K562 (cell line): ENCODE results near the gene FAM83F. TPM values are rescaled to one million over a fixed set of nuclear protein-coding genes. Genes with fewer than 3 reads are reported as not detected.

Experiments
- ATAC-seq: fragments of 200-7000 bp; cut with Tn5 transposase; 3 replicates; pipeline ENCODE4 v1.9.1; 2020; ENCODE audit warnings: moderate library complexity
- BruUV-seq: library from RNA; stranded (reverse); fragments of 400-500 nt; replicated peaks from 2 replicates; lab custom pipeline; 2021; lab: Mats Ljungman, UMichigan
- CTCF ChIA-PET: fragments of 300-600 bp; formaldehyde crosslinking; extraction: SDS; loops from one replicate; lab custom pipeline; 2021; ENCODE audit warnings: low intra/inter-chr PET ratio; lab: Yijun Ruan, JAX
- POLR2A ChIA-PET: fragments of 300-600, 350-650 bp; sonication (Branson Sonifier 250); formaldehyde crosslinking; extraction: SDS; loops from one replicate; lab custom pipeline; 2021; ENCODE audit warnings: antibody characterized with exemption, inconsistent platforms; lab: Yijun Ruan, JAX
- DNase-seq, 4 experiments: peaks; one replicate each; pipeline versions ENCODE4 v3.0.0 to v3.0.0-alpha.2; 2011 to 2018; ENCODE audit warnings: low spot score in 3 of 4, mixed read lengths in 3 of 4; ENCODE audit errors: extremely low read depth in 1 of 4
- FAIRE-seq: peaks from 2 replicates; lab custom pipeline; 2011; peaks lifted over from hg19 to GRCh38; lab: Jason Lieb, UNC
- H2AFZ ChIP-seq: 2 replicates; pipeline ENCODE4 v1.6.0; 2011; ENCODE audit warnings: low read depth, low read length, control low read depth, inconsistent platforms
- H3K27ac ChIP-seq: fragments of 200-600 bp; 3 replicates; pipeline ENCODE4 v1.8.0; 2011; ENCODE audit warnings: low read depth, mild to moderate bottlenecking, control low read depth, inconsistent platforms, low read length, moderate library complexity, mixed read lengths; ENCODE audit errors: extremely low read depth
- H3K27me3 ChIP-seq, 2 experiments: fragments of 300-600 bp in 1 of 2; 2 replicates in 1 of 2; 3 replicates in 1 of 2; pipeline versions ENCODE4 v1.6.0 to v1.8.0; 2011; ENCODE audit warnings: inconsistent platforms in 2 of 2, low read length in 2 of 2, mild to moderate bottlenecking in 1 of 2, mixed read lengths in 1 of 2, moderate library complexity in 1 of 2; ENCODE audit not compliant: control insufficient read depth in 2 of 2, insufficient read depth in 2 of 2
- H3K36me3 ChIP-seq: fragments of 300-600 bp; 3 replicates; pipeline ENCODE4 v1.8.0; 2011; ENCODE audit warnings: mild to moderate bottlenecking, low read length, inconsistent platforms; ENCODE audit not compliant: control insufficient read depth, insufficient read depth
- H3K4me1 ChIP-seq, 2 experiments: fragments of 200-600 bp in 1 of 2; replicated peaks in 1 of 2; 2 replicates in 1 of 2; 3 replicates in 1 of 2; pipeline versions ENCODE4 v1.5.1 to v1.8.0; 2011; ENCODE audit warnings: inconsistent platforms in 2 of 2, low read length in 2 of 2, mild to moderate bottlenecking in 1 of 2, mixed read lengths in 1 of 2, moderate library complexity in 1 of 2; ENCODE audit not compliant: control insufficient read depth in 2 of 2, insufficient read depth in 2 of 2
- H3K4me2 ChIP-seq: 2 replicates; pipeline ENCODE4 v1.6.1; 2011; ENCODE audit warnings: low read length, control low read depth, inconsistent platforms, mixed read lengths; ENCODE audit not compliant: insufficient read depth
- H3K4me3 ChIP-seq: fragments of 200-600 bp; sonication (generic), shearing (Covaris generic); 2 replicates; pipeline ENCODE4 v1.5.1; 2016; ENCODE audit warnings: control low read depth, inconsistent platforms
- H3K79me2 ChIP-seq: fragments of 200-600 bp; 3 replicates; pipeline ENCODE4 v1.8.0; 2011; ENCODE audit warnings: low read length, inconsistent platforms; ENCODE audit not compliant: control insufficient read depth, insufficient read depth
- H3K9ac ChIP-seq, 2 experiments: 2 replicates each; pipeline versions ENCODE4 v1.6.0 to v1.6.1; 2011; ENCODE audit warnings: low read depth in 2 of 2, low read length in 2 of 2, control low read depth in 1 of 2, inconsistent platforms in 1 of 2, mild to moderate bottlenecking in 1 of 2, mixed read lengths in 1 of 2; ENCODE audit not compliant: insufficient read depth in 1 of 2
- H3K9me1 ChIP-seq: one replicate; pipeline ENCODE4 v1.6.0; 2011; ENCODE audit warnings: inconsistent platforms, mild to moderate bottlenecking, low read length, moderate library complexity; ENCODE audit not compliant: control insufficient read depth, insufficient read depth
- H3K9me3 ChIP-seq: replicated peaks from 2 replicates; pipeline ENCODE4 v1.5.1; 2011; ENCODE audit warnings: low read depth, low read length, inconsistent platforms; ENCODE audit not compliant: control insufficient read depth, insufficient read depth
- H4K20me1 ChIP-seq: replicated peaks from 2 replicates; pipeline ENCODE4 v1.6.1; 2011; ENCODE audit warnings: low read length, inconsistent platforms, mixed read lengths; ENCODE audit not compliant: control insufficient read depth, insufficient read depth
- BRD4 ChIP-seq: fragments of 200-600 bp; sonication (generic); IDR thresholded peaks from 2 replicates; pipeline ENCODE4 v1.6.1; 2017; ENCODE audit warnings: inconsistent platforms
- MTA3 ChIP-seq: fragments of 450-650 bp; formaldehyde crosslinking; IDR thresholded peaks from 2 replicates; pipeline ENCODE4 v1.6.1; 2017; ENCODE audit warnings: mild to moderate bottlenecking, borderline replicate concordance
- POLR3G ChIP-seq: IDR thresholded peaks from 2 replicates; pipeline ENCODE4 v1.6.1; 2011; ENCODE audit not compliant: insufficient read length, insufficient replicate concordance; ENCODE audit errors: extremely low read depth
- ZBTB8A ChIP-seq: fragments of 450-650 bp; IDR thresholded peaks from 2 replicates; pipeline ENCODE4 v1.6.1; 2018; ENCODE audit warnings: mild to moderate bottlenecking, moderate library complexity; ENCODE audit not compliant: partially characterized antibody
- WGBS: fragments of 100-300 bp; shearing (Covaris generic); methylation state at CpG from one replicate; pipeline ENCODE4 v1.1.6; 2016; ENCODE audit warnings: low coverage, mixed read lengths; ENCODE audit not compliant: insufficient coverage; ENCODE audit errors: missing lambda C conversion rate; 5-methylcytosine and 5-hydroxymethylcytosine counted together
- in situ Hi-C: fragments of 300-500 bp; cut with MboI; formaldehyde crosslinking; loops from 4 replicates; pipeline ENCODE4 v1.15.0; 2018; ENCODE audit warnings: inconsistent platforms, mixed read lengths
- intact Hi-C: fragments of 100-400 bp; cut with micrococcal nuclease; formaldehyde crosslinking; loops from 2 replicates; pipeline ENCODE4 v1.14.2; 2022
- polyA plus RNA-seq, 8 experiments: library from polyadenylated mRNA; depleted of rRNA in 4 of 8; stranded (reverse) in 5 of 8; unstranded in 3 of 8; fragments of >200 nt; fragmentation: Nextera tagmentation in 2 of 8; fragmentation: Illumina TruSeq in 1 of 8; extraction: Ambion mirVana in 2 of 8; extraction: Trizol in 1 of 8; gene quantifications; 2 replicates each; pipeline versions ENCODE4 v1.2.1 to v1.2.3, GENCODE V29; 2011 to 2014; ENCODE audit warnings: inconsistent platforms in 1 of 8, missing spikeins in 1 of 8
- total RNA-seq, 7 experiments: library from RNA; depleted of rRNA in 6 of 7; stranded (reverse); fragments of >200 nt in 6 of 7; fragmentation: Illumina TruSeq in 2 of 7; extraction: Trizol in 2 of 7; gene quantifications; 2 replicates each; pipeline versions ENCODE4 v1.2.1 to v1.2.3, GENCODE V29; 2011 to 2021; ENCODE audit warnings: low replicate concordance in 1 of 7

Gene FAM83F
- total and polyA plus RNA-seq, 9 of the 15 experiments (the other 6 are each of a cell fraction or from before 2014, with no cell fraction given), result under 0.01 to 0.13 (median 0.04) TPM; not detected in 1

DNA sequence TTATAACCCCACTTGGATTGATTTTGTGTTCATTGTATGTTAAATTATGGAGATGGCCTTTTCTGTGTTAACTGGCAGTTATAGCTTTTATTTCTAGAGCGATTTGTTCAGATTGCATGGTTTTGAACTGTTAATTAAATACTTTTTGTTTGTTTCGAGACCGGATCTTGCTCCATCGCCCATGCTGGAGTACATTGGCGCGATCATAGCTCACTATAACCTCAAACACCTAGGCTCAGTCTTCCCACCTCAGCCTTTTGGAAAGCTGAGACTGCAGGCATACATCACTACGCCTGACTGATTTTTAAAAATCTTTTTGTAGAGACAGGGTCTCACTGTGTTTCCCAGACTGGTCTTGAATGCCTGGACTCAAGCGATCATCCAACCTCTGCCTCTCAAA, 77.0 kb downstream of the FAM83F start:
- Histone ChIP-seq H3K9ac (no peak overlapping the region), H3K9me1 (no peaks in the 10 kb centered on the region), H3K4me1 (peaks cover 0 to 6% of the 10 kb centered on the region in 2 experiments; a peak in 4 of 5 replicates), H3K9me3 (no peaks in the 10 kb centered on the region), H3K4me2 (no peak overlapping the region), H4K20me1 (peaks cover 3% of the 10 kb centered on the region; the same call in 1 of the 2 replicates), H3K27me3 (no peaks in the 10 kb centered on the region), H3K4me3 (no peak overlapping the region), H2AFZ (no peak overlapping the region), H3K27ac (no peak overlapping the region), H3K36me3 (no peaks in the 10 kb centered on the region), H3K79me2 (peaks cover 5% of the 10 kb centered on the region; the same call in 1 of the 3 replicates)
- TF ChIP-seq BRD4, result no peak
- TF ChIP-seq ZBTB8A, result no peak
- TF ChIP-seq MTA3, result no peak
- TF ChIP-seq POLR3G, result no peak
- intact Hi-C loops (no loop called here), in situ Hi-C loops (no loop called here)
- ChIA-PET CTCF (no interaction called here), POLR2A (interaction anchor here (1.2 kb wide), 1 partner anchor 13 kb away, joined by 4 read pairs; no protein-coding TSS in a partner anchor)
- FAIRE-seq (no peak), DNase-seq (no peak), ATAC-seq (no peak)
- no TSS peak for BruUV-seq
- 85% methylated on average over 8 of the region's 8 CpGs for WGBS
